HepG2 (cell line): Measurements from ENCODE around the gene FARSB. TPM values are rescaled to one million over a fixed set of nuclear protein-coding genes. Genes with fewer than 3 reads are reported as not detected.

ENCODE experiments used
- AHR ChIP-seq: IDR thresholded peaks from 2 replicates; pipeline ENCODE4 v1.6.1; 2018; ENCODE audit warnings: missing genetic modification reagents, missing compliant biosample characterization
- BCL6 ChIP-seq: IDR thresholded peaks from 2 replicates; pipeline ENCODE4 v1.6.1; 2016; ENCODE audit warnings: missing genetic modification reagents, missing compliant biosample characterization
- CBX5 ChIP-seq: sonication (generic); formaldehyde crosslinking; IDR thresholded peaks from 2 replicates; pipeline ENCODE4 v1.4.0; 2020; ENCODE audit warnings: missing genetic modification reagents, borderline replicate concordance
- ETS1 ChIP-seq: sonication (generic); formaldehyde crosslinking; IDR thresholded peaks from 2 replicates; pipeline ENCODE4 v1.4.0; 2020; ENCODE audit warnings: missing genetic modification reagents
- GATA4 ChIP-seq: sonication (generic); IDR thresholded peaks from 2 replicates; pipeline ENCODE4 v1.6.1; 2016; ENCODE audit warnings: antibody characterized with exemption, low read depth, borderline replicate concordance
- GFI1 ChIP-seq: sonication (generic); formaldehyde crosslinking; IDR thresholded peaks from 2 replicates; pipeline ENCODE4 v1.5.0; 2020; ENCODE audit warnings: missing genetic modification reagents, mild to moderate bottlenecking, borderline replicate concordance
- GLI4 ChIP-seq: sonication (generic); formaldehyde crosslinking; IDR thresholded peaks from 2 replicates; pipeline ENCODE4 v1.5.1; 2020; ENCODE audit warnings: missing genetic modification reagents, mild to moderate bottlenecking, moderate library complexity, borderline replicate concordance
- HIVEP1 ChIP-seq: sonication (generic); formaldehyde crosslinking; IDR thresholded peaks from 2 replicates; pipeline ENCODE4 v1.4.0; 2020; ENCODE audit warnings: mild to moderate bottlenecking, missing genetic modification reagents
- MAFK ChIP-seq, 2 experiments: IDR thresholded peaks in 1 of 2; conservative IDR thresholded peaks in 1 of 2; 2 replicates each; pipeline ENCODE4 v1.6.1; 2011; ENCODE audit warnings: improper control_type of control experiment in 2 of 2, low read length in 2 of 2
- MIER2 ChIP-seq: IDR thresholded peaks from 2 replicates; pipeline ENCODE4 v1.6.1; 2016; ENCODE audit warnings: missing biosample characterization, missing genetic modification reagents
- PRDM10 ChIP-seq: sonication (generic); formaldehyde crosslinking; IDR thresholded peaks from 2 replicates; pipeline ENCODE4 v1.4.0; 2020; ENCODE audit warnings: low read depth, missing genetic modification reagents
- SOX13 ChIP-seq, 3 experiments: fragments of 450-650 bp in 1 of 3; sonication (generic) in 1 of 3; formaldehyde crosslinking in 1 of 3; IDR thresholded peaks in 2 of 3; conservative IDR thresholded peaks in 1 of 3; 2 replicates each; pipeline versions ENCODE4 v1.5.0 to v1.6.1; 2016 to 2020; ENCODE audit warnings: antibody characterized with exemption in 1 of 3, mild to moderate bottlenecking in 1 of 3, missing compliant biosample characterization in 1 of 3, missing genetic modification reagents in 1 of 3, moderate library complexity in 1 of 3
- TGIF2 ChIP-seq: IDR thresholded peaks from 2 replicates; pipeline ENCODE4 v1.6.1; 2016; ENCODE audit warnings: control low read depth, missing compliant biosample characterization
- ZBTB21 ChIP-seq: sonication (generic); formaldehyde crosslinking; IDR thresholded peaks from 2 replicates; pipeline ENCODE4 v1.4.0; 2020; ENCODE audit warnings: missing genetic modification reagents
- ZBTB7B ChIP-seq: sonication (generic); formaldehyde crosslinking; IDR thresholded peaks from 2 replicates; pipeline ENCODE4 v1.4.0; 2020; ENCODE audit warnings: missing genetic modification reagents
- ZMYM3 ChIP-seq: sonication (generic); formaldehyde crosslinking; IDR thresholded peaks from 2 replicates; pipeline ENCODE4 v1.5.1; 2020; ENCODE audit warnings: mild to moderate bottlenecking, missing genetic modification reagents
- ZNF260 ChIP-seq: sonication (generic); formaldehyde crosslinking; IDR thresholded peaks from 2 replicates; pipeline ENCODE4 v1.4.0; 2020; ENCODE audit warnings: missing genetic modification reagents, low read depth, mild to moderate bottlenecking, borderline replicate concordance
- ZNF326 ChIP-seq: sonication (generic); formaldehyde crosslinking; IDR thresholded peaks from 2 replicates; pipeline ENCODE4 v1.4.0; 2020; ENCODE audit warnings: missing genetic modification reagents, borderline replicate concordance
- ZNF382 ChIP-seq: sonication (generic); formaldehyde crosslinking; IDR thresholded peaks from 2 replicates; pipeline ENCODE4 v1.5.0; 2020; ENCODE audit warnings: missing genetic modification reagents, mild to moderate bottlenecking, borderline replicate concordance
- ZNF777 ChIP-seq: sonication (generic); formaldehyde crosslinking; IDR thresholded peaks from 2 replicates; pipeline ENCODE4 v1.4.0; 2020; ENCODE audit warnings: missing genetic modification reagents
- polyA plus RNA-seq, 8 experiments: library from polyadenylated mRNA; depleted of rRNA in 3 of 8; stranded (reverse) in 7 of 8; unstranded in 1 of 8; fragments of >200 nt; fragmentation: Illumina TruSeq in 4 of 8; extraction: Trizol in 4 of 8; gene quantifications; 2 replicates each; pipeline versions ENCODE4 v1.2.1 to v1.2.3, GENCODE V29; 2011 to 2016; ENCODE audit warnings: low read depth in 4 of 8, missing spikeins in 1 of 8, mixed read lengths in 1 of 8; ENCODE audit not compliant: insufficient read depth in 1 of 8
- total RNA-seq, 5 experiments: library from RNA; depleted of rRNA; stranded (reverse); fragments of >200 nt; fragmentation: Illumina TruSeq; extraction: Trizol; gene quantifications; 2 replicates each; pipeline ENCODE4 v1.2.3, GENCODE V29; 2016; ENCODE audit warnings: low read depth in 1 of 5
- TF ChIP-seq, protein P1 (sequence below), 2 experiments: IDR thresholded peaks; 2 replicates each; pipeline ENCODE4 v1.6.1; 2011 to 2012; ENCODE audit warnings: low read length in 2 of 2, borderline replicate concordance in 1 of 2, low read depth in 1 of 2, mild to moderate bottlenecking in 1 of 2, moderate library complexity in 1 of 2

FARSB gene
- total and polyA plus RNA-seq, 2 of the 13 experiments (the other 11 are each of a cell fraction or from before 2014, with no cell fraction given) = 23.3 to 45.9 TPM

- TF ChIP-seq CBX5 (CRISPR knock-in tag) (no peak), ETS1 (CRISPR knock-in tag) (no peak), GLI4 (0 out of 2 replicates have a peak, but pooled peaks have one; percentile 29), ZMYM3 (CRISPR knock-in tag) (no peak), ZBTB21 (CRISPR knock-in tag) (no peak), MIER2 (CRISPR knock-in tag) (peak; percentile 86), GATA4 (no peak), ZBTB7B (CRISPR knock-in tag) (no peak), ZNF326 (CRISPR knock-in tag) (no peak), ZNF382 (CRISPR knock-in tag) (no peak), HIVEP1 (CRISPR knock-in tag) (no peak), MAFK (conservative IDR thresholded peaks at IDR 0.05 in 1 of 2, IDR thresholded peaks at IDR 0.05 in 1 of 2; ENCODE audit: low read length in 2 of 2) (no peak), ZNF777 (CRISPR knock-in tag) (no peak), BCL6 (no peak), ZNF260 (CRISPR knock-in tag) (no peak), PRDM10 (no peak), TGIF2 (CRISPR knock-in tag) (no peak), GFI1 (CRISPR knock-in tag) (no peak), AHR (CRISPR knock-in tag) (no peak), SOX13 (IDR thresholded peaks at IDR 0.05) (no peak), SOX13 (CRISPR knock-in tag; conservative IDR thresholded peaks at IDR 0.05 in 1 of 2, IDR thresholded peaks at IDR 0.05 in 1 of 2) (no peak)
- TF ChIP-seq, protein P1, sequence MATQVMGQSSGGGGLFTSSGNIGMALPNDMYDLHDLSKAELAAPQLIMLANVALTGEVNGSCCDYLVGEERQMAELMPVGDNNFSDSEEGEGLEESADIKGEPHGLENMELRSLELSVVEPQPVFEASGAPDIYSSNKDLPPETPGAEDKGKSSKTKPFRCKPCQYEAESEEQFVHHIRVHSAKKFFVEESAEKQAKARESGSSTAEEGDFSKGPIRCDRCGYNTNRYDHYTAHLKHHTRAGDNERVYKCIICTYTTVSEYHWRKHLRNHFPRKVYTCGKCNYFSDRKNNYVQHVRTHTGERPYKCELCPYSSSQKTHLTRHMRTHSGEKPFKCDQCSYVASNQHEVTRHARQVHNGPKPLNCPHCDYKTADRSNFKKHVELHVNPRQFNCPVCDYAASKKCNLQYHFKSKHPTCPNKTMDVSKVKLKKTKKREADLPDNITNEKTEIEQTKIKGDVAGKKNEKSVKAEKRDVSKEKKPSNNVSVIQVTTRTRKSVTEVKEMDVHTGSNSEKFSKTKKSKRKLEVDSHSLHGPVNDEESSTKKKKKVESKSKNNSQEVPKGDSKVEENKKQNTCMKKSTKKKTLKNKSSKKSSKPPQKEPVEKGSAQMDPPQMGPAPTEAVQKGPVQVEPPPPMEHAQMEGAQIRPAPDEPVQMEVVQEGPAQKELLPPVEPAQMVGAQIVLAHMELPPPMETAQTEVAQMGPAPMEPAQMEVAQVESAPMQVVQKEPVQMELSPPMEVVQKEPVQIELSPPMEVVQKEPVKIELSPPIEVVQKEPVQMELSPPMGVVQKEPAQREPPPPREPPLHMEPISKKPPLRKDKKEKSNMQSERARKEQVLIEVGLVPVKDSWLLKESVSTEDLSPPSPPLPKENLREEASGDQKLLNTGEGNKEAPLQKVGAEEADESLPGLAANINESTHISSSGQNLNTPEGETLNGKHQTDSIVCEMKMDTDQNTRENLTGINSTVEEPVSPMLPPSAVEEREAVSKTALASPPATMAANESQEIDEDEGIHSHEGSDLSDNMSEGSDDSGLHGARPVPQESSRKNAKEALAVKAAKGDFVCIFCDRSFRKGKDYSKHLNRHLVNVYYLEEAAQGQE (IDR thresholded peaks at IDR 0.05; ENCODE audit: borderline replicate concordance in 1 of 2, low read depth in 1 of 2, low read length in 2 of 2) = peak in 1 of 2 experiments; percentile 84
These were observed 13.5 kb upstream of the FARSB start (continued) for GRCh38 chr2:222669353-222669752.
